Osteocyte (in vitro differentiated cells): ENCODE data around the gene ANKS1B. TPM values are rescaled to one million over a fixed set of nuclear protein-coding genes. Genes with fewer than 3 reads are reported as not detected.

ENCODE experiments used
- DNase-seq: peaks from one replicate; pipeline ENCODE4 v3.0.0; 2021; ENCODE audit warnings: mixed read lengths; ENCODE audit not compliant: unreplicated experiment; ENCODE audit errors: extremely low spot score
- H3K27ac Mint-ChIP-seq: one replicate; pipeline ENCODE4 v1.8.0; 2021; ENCODE audit warnings: mild to moderate bottlenecking, mixed read lengths; ENCODE audit not compliant: unreplicated experiment
- H3K27me3 Mint-ChIP-seq: one replicate; pipeline ENCODE4 v1.8.0; 2021; ENCODE audit warnings: mixed read lengths; ENCODE audit not compliant: unreplicated experiment
- H3K36me3 Mint-ChIP-seq: one replicate; pipeline ENCODE4 v1.8.0; 2021; ENCODE audit warnings: mixed read lengths; ENCODE audit not compliant: unreplicated experiment
- H3K4me1 Mint-ChIP-seq: one replicate; pipeline ENCODE4 v1.8.0; 2021; ENCODE audit warnings: mixed read lengths; ENCODE audit not compliant: unreplicated experiment
- H3K4me3 Mint-ChIP-seq: one replicate; pipeline ENCODE4 v1.8.0; 2021; ENCODE audit warnings: mild to moderate bottlenecking, moderate library complexity, mixed read lengths; ENCODE audit not compliant: unreplicated experiment
- H3K9me3 Mint-ChIP-seq: one replicate; pipeline ENCODE4 v1.8.0; 2021; ENCODE audit warnings: mixed read lengths; ENCODE audit not compliant: unreplicated experiment
- total RNA-seq: library from RNA; stranded (reverse); gene quantifications from 2 replicates; pipeline ENCODE4 v1.2.1, GENCODE V29; 2021
- TF ChIP-seq, protein P1 (sequence below): fragments of 200-600 bp; sonication (generic); IDR thresholded peaks from 2 replicates; pipeline ENCODE4 v1.5.0; 2021; ENCODE audit warnings: antibody characterized with exemption, mild to moderate bottlenecking, moderate library complexity

ANKS1B gene
- total RNA-seq, 1 donor from 2014 or later: 0.70 TPM

DNA sequence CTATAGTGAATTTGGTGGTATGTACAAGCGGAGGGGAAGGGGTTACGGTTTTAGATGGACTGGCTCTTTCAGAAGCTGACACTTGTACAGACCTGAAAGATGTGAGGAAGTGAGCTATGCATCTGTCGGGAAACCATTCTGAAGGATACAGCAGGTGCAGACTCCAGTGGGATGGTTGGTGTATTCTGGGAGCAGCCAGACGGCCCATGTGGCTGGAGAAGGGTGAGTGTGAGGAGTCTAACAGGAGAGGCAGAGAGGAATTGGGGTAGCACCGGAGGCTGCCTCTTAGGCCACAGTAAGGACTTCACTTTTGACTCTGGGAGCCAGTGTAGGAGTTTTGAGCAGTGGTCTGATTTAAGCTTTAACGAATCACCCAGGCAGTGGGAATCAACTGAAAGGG, 1248.9 kb downstream of the ANKS1B start:
- TF ChIP-seq, protein P1, sequence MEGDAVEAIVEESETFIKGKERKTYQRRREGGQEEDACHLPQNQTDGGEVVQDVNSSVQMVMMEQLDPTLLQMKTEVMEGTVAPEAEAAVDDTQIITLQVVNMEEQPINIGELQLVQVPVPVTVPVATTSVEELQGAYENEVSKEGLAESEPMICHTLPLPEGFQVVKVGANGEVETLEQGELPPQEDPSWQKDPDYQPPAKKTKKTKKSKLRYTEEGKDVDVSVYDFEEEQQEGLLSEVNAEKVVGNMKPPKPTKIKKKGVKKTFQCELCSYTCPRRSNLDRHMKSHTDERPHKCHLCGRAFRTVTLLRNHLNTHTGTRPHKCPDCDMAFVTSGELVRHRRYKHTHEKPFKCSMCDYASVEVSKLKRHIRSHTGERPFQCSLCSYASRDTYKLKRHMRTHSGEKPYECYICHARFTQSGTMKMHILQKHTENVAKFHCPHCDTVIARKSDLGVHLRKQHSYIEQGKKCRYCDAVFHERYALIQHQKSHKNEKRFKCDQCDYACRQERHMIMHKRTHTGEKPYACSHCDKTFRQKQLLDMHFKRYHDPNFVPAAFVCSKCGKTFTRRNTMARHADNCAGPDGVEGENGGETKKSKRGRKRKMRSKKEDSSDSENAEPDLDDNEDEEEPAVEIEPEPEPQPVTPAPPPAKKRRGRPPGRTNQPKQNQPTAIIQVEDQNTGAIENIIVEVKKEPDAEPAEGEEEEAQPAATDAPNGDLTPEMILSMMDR: no peak
- no peak overlapping the region for H3K27ac Mint-ChIP-seq
- peaks cover 21% of the 10 kb centered on the region for H3K4me1 Mint-ChIP-seq
- no peak for DNase-seq
- no peaks in the 10 kb centered on the region for H3K27me3 Mint-ChIP-seq
- H3K9me3 Mint-ChIP-seq: no peaks in the 10 kb centered on the region
- H3K4me3 Mint-ChIP-seq: no peak overlapping the region
- peaks cover 30% of the 10 kb centered on the region for H3K36me3 Mint-ChIP-seq

DNA sequence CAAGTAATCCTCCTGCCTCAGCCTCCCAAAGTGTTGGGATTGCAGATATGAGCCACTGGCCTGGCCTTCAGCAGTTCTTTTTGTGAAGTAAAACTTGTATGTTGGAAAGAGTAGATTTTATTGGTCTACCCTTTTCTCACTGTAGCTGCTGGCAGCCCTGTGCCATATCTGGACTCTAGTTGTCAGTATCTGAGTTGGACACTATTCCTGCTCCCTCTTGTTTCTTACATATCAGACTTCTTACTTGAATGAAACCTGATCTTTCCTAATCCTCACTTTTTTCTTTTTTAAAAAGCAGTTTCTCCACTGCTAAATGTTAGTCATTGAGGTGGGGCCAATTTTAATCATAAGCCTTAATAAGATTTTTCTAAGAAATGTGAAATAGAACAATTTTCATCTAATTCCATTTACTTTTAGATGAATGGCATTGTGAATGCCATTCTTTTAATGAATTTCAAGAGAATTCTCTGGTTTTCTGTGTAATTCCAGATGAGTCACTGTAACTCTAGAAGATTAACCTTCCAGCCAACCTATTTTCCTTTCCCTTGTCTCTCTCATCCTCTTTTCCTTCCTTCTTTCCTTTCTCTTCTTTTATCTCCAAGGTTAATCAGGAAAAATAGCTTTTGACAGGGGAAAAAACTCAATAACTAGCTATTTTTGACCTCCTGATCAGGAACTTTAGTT, 1250.9 kb downstream of the ANKS1B start:
- no peak for DNase-seq
- Mint-ChIP-seq H3K36me3 (peaks cover 37% of the 10 kb centered on the region), H3K4me3 (no peak overlapping the region), H3K27ac (no peak overlapping the region), H3K27me3 (no peaks in the 10 kb centered on the region), H3K9me3 (no peaks in the 10 kb centered on the region), H3K4me1 (peaks cover 21% of the 10 kb centered on the region)
- TF ChIP-seq, protein P1: no peak

DNA sequence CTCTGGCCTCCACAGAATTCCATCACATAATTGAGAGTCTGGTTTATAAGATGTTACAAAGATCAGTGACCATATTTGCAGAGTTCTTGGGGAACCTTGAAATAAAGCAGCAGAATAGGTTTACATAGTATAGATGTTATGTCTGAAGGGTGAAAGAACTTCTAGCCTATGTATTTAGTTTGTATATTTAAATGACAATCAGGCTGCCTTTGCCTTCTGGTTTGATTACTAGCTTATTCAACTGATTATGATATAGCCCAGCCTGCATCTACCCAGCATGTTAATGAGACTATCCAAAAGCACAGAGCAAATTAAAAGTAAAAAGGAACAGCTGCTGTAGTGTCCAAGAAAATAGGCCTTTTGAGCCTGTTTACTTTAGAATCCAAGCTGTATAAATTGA, 1254.3 kb downstream of the ANKS1B start:
- peaks cover 8% of the 10 kb centered on the region for H3K4me1 Mint-ChIP-seq
- peaks cover 36% of the 10 kb centered on the region for H3K36me3 Mint-ChIP-seq
- H3K27me3 Mint-ChIP-seq: no peaks in the 10 kb centered on the region
- DNase-seq: no peak
- no peaks in the 10 kb centered on the region for H3K9me3 Mint-ChIP-seq
- TF ChIP-seq, protein P1: no peak
- no peak overlapping the region for H3K27ac Mint-ChIP-seq
- H3K4me3 Mint-ChIP-seq: no peak overlapping the region

DNA sequence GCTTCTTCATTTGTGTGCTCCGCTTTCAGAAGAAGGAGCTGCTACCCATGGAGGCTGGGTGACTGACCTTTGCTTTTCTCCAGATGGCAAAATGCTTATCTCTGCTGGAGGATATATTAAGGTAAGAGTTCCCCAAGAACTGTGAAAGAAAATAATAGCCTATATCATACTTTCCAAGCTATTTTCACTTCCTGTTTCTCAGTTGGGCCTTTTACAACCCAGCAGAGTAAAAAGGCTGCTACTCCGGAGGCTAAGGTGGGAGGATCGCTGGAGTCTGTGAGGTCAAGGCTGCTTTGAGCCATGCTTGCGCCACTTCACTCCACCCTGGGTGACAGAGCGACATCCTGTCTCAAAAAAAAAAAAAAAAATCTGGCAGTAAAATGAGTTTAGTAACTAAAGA, 1257.5 kb downstream of the ANKS1B start:
- Mint-ChIP-seq H3K9me3 (no peaks in the 10 kb centered on the region), H3K4me1 (peaks cover 4% of the 10 kb centered on the region), H3K27me3 (no peaks in the 10 kb centered on the region), H3K4me3 (no peak overlapping the region), H3K36me3 (peaks cover 40% of the 10 kb centered on the region), H3K27ac (no peak overlapping the region)
- TF ChIP-seq, protein P1: no peak
- DNase-seq: no peak

DNA sequence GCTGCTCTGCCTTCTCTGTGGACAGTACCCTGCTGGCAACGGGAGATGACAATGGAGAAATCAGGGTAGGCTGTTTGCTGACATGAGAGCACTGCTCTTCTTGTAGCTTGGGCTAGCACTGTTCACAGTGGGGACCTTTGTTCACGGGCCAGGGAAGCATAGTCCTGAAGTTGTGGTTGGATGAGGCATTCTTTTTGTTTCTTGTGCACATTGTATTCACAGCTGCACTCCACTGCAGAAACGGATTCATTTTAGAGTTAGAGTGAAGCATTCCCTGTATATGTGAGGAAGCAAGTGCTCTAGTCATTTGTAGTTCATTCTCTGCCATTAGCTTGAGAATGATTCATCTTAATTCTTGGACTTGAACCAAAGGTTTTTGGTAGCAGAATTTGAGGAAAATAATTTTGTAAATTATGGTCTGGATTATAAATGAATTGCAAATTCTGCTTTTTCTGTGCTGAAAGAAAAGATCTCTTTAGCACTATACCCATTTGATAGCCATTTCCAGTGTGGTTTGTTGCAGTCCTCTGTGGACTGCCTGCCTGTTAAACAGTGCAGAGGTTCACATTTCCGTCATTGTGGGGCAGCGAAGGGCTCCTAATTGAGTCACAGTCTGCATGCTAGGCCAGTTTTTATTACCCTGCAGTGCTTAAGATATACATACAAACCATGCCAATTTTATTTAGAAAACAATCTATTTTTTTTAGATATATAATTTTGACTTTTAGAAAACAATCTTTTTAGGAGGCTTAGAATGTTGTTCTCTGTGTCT, 1259.1 kb downstream of the ANKS1B start:
- H3K4me3 Mint-ChIP-seq: no peak overlapping the region
- no peaks in the 10 kb centered on the region for H3K9me3 Mint-ChIP-seq
- TF ChIP-seq, protein P1: peak; percentile 71
- no peak for DNase-seq
- no peak overlapping the region for H3K27ac Mint-ChIP-seq
- H3K36me3 Mint-ChIP-seq: peaks cover 32% of the 10 kb centered on the region
- H3K27me3 Mint-ChIP-seq: no peaks in the 10 kb centered on the region
- peaks cover 4% of the 10 kb centered on the region for H3K4me1 Mint-ChIP-seq
